ENCODE measurements around the gene CBLC.

DNA sequence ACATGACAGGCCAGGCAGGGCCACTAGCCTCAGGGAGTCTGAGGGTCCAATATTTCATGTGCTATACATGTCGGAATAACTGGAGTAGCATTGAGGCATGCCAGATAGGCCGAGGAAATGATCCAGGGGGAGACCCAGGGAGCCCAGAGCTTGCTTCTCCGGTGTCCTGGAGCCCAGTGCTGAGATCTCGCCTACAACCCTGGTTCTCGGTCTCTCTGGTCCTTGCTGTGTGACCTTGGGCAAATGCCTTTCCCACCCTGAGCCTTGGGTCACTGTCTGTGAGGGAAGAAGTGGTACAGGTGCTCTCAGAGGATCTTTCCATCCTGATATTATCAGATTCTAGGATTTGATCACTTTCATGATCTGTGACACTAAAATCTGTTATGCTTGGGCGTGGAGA is 11.3 kb downstream of the CBLC start:
- TF ChIP-seq, protein P1, sequence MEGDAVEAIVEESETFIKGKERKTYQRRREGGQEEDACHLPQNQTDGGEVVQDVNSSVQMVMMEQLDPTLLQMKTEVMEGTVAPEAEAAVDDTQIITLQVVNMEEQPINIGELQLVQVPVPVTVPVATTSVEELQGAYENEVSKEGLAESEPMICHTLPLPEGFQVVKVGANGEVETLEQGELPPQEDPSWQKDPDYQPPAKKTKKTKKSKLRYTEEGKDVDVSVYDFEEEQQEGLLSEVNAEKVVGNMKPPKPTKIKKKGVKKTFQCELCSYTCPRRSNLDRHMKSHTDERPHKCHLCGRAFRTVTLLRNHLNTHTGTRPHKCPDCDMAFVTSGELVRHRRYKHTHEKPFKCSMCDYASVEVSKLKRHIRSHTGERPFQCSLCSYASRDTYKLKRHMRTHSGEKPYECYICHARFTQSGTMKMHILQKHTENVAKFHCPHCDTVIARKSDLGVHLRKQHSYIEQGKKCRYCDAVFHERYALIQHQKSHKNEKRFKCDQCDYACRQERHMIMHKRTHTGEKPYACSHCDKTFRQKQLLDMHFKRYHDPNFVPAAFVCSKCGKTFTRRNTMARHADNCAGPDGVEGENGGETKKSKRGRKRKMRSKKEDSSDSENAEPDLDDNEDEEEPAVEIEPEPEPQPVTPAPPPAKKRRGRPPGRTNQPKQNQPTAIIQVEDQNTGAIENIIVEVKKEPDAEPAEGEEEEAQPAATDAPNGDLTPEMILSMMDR (IDR thresholded peaks at IDR 0.05; ENCODE audit: borderline replicate concordance, extremely low read depth, low read length, poor library complexity, severe bottlenecking), result no peak
- TF ChIP-seq EZH2 (IDR thresholded peaks at IDR 0.05; ENCODE audit: borderline replicate concordance, low read depth, low read length, severe bottlenecking), result no peak

All from DND-41 (cell line).